Left lobe of liver (tissue), 2 donors: ENCODE measurements around the gene GDPD5. TPM values are rescaled to one million over a fixed set of nuclear protein-coding genes. Genes with fewer than 3 reads are reported as not detected.

ENCODE experiments used
- ATAC-seq: fragments of 200-7000 bp; cut with Tn5 transposase; one replicate; pipeline ENCODE4 v1.9.1; 2020; ENCODE audit warnings: mild to moderate bottlenecking, moderate library complexity
- DNase-seq: peaks from one replicate; pipeline ENCODE4 v3.0.0-alpha.2; 2020; ENCODE audit warnings: low spot score
- total RNA-seq: library from RNA; stranded (reverse); gene quantifications from one replicate; pipeline ENCODE4 v1.2.1, GENCODE V29; 2021
- donor health status: DM: no; HTN: no; CAD: no; lungs with moderate emphysema.
- donor health status: DM: no; HTN: yes; CAD: no.

The GDPD5 gene
- total RNA-seq, 1 donor from 2014 or later = 9.1 TPM

DNA sequence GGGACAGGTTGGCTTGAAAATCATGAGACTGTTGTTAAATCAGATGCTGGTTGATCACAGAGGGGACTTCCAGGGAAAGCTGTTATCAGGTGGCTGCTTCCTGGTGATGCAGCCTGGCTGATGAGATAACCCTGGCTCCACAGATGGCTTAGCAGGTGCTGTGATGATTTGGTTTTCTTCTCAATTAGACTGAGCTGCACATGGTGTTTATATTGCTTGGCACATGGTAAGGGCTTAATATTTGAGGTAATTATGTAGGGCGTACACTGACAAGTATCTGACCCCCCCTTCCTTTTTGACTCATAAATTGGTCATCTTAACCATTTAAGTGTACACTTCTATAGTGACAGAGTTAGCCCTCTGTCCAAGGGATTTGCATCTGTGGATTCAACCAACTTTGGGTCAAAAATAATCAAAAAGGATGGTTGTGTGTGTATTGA lies 119.4 kb downstream of the GDPD5 start:
- DNase-seq (no peak), ATAC-seq (no peak)

DNA sequence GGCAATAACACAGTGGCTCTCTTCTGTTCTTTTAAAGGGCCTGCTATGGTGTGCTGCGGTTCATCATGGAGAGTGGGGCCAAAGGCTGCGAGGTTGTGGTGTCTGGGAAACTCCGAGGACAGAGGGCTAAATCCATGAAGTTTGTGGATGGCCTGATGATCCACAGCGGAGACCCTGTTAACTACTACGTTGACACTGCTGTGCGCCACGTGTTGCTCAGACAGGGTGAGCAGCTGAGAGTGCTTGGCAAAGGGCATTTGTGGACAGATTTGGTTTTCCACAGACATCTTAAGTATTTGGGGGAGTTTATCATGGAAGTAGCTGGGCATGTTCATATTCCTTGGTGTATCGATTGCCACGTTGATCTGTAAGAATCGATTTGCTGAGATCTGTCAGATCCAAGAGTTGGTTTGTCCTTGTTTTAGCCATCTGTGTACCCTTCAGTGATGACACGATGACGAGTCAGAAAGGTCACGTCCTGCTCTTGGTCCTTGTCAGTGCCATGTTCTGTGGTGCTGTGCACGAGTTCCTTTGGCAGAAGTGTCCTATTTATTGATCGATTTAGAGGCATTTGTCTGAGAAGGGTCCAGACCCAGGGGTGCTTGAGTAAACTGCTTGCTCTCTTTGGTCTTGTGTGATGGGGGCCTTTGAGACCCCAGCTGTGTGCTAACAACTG lies 121.6 kb downstream of the GDPD5 start:
- no peak for ATAC-seq
- no peak for DNase-seq

DNA sequence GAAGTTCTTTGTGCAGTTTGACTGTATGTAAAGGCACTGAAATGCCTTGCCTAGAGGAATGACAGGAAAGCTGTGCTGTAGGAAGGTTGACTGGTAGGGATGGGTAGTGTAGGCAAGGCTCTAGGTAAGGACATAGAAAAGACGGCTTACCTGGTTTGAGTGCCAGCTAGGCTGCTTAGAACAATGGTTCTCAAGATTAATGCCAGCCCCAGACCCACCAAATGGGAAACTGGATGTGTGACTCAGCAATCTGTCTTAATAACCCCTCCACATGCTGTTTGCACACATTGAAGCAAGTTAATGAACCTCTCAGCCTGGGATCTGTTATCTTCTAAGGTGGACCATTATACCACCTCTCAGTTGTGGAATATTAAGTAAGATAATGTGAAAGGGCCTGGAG lies 122.7 kb downstream of the GDPD5 start:
- DNase-seq (no peak), ATAC-seq (no peak)

DNA sequence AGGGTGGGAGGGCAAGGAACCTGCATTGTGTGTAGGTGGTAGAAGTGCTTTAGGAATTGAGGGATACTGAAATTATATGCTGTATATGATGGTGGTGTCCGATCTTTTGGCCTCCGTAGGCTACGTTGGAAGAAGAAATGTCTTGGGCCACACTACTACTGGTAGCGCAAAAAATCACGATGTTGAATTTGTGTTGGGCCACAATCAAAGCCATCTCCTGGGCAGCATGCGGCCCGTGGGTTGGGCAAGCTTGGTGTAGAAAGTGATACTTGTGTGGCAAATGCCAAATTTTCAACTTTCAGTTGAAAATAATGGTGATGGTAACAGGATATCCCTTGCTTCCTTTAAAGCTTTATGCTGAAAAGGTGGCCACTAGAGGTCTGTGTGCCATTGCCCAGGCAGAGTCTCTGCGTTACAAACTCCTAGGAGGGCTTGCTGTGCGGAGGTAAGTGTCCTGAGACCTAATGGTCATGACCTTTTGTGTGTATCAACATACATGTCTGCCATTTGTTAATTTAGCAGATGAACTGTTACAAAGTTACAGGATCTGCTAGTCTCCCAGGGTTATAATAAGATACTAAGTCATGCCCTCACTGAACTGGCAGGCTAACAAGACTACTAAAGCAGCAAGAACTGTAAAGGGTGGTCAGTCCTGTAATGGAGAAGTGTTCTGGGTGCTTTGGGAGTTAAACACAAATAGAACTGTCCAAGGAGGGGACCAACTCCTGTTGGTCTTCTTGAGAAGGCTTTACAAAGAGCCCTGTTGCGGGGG lies 123.6 kb downstream of the GDPD5 start:
- DNase-seq (no peak), ATAC-seq (no peak)

DNA sequence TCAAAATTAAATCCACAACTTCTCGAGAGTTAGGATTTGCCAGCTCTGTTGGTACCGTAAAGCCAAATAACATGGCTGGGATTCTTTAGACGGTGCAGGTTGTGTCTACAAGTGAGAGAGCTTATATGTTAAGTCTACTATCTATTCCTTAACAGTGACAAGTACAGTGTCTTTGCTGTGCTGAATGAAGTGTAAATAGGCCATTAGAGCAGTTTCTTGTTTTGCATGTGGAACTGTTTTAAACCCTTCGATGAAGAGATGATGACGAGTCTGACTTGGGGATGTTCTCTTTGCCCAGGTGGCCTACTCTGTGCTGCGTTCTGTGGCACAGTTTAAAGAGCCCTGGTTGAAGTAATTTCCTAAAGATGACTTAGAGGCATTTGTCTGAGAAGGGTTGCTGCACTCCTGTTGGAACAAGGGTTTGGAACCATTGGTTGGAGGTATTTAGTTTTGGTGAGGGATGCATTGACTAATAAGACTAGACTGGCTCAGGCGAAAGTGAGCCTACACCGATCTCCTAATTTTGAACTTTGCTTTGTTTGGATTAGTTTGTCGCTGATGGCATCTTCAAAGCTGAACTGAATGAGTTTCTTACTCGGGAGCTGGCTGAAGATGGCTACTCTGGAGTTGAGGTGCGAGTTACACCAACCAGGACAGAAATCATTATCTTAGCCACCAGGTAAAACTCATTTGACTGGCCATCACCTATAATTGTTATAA lies 125.4 kb downstream of the GDPD5 start:
- no peak for DNase-seq
- ATAC-seq = peak; percentile 10

DNA sequence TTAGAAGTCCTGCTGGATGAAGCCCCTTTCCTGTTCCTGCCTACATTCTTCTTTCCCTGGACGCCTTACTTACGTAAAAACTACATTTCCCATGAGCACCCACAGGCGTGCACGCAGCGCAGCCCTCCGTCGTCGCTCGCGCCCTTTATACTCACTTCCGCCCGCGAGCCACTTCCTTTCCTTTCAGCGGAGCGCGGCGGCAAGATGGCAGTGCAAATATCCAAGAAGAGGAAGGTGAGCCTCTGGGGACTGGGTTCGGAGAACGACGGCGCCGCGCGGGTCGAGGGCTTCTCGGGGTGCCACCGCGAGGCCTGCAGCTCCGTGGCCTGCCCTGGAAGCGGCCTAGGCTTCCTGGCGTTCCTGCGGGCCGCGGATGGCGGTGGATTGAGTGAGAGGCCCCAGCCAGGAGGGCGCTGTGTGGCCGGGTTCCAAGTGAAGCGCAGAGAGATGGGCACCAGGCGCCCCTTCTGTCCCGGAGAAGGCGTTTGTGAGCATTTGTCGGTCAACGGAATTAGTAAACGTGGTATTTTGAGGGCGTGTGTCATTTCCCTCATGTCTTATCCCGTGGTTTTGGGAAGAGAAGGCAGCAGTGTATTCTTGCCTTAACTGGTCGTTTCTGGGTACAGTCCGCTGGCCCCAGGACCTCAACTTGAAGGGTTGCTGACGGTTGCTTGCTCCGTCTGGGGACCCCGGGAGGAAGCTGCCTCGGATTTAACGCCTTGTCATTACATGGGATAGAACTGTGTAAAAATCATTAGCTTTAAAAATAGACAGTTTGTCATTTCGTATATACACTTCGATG lies 126.2 kb downstream of the GDPD5 start, which contains the start of gene RPS3:
Gene RPS3, plus strand, starts transcription at position 175 of the 802 bp plus-strand sequence. Its CDS starts 30 bp downstream, at position 205.
- DNase-seq (peak; percentile 92), ATAC-seq (peak; percentile 98)

GRCh38 chr11:75398906-75399305 lies 126.8 kb downstream of the GDPD5 start:
- DNase-seq (no peak), ATAC-seq (no peak)

- ATAC-seq (no peak), DNase-seq (no peak)
Observed at GRCh38 chr11:75394085-75394840, 131.5 kb downstream of the GDPD5 start.

DNA sequence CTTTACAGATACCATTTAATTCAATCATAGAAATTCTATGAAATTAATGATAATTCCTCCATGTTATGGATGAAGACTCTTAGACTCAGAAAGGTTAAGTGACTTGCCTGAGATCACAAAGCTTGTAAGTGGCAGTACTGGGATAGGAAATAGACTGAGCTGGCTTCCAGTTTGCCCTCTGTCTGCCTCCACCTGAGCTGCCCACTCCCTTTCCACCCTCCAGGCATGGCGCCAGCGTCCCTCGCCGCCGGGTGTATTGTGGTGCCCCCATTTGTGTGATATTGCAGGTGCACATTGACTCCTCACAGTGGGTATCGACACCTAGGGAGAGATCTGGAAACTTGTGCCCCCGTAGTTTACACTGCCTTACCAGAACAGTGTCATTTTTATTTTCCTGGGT lies 135.8 kb downstream of the GDPD5 start:
- ATAC-seq (no peak), DNase-seq (no peak)

DNA sequence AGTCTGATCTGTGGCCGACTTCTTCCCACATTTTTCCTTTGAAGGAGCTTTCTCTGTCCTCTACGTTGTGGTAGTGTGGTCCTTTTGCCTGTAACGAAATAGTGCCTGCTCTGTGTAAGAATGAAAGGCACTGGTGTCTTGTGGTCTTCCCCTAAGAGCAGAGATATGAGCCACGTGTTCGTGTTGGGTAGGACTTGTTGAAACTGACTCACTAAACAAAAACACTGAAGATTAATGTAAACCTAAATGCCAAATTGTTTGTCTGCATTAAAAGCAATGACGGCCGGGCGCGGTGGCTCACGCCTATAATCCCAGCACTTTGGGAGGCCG lies 136.5 kb downstream of the GDPD5 start:
- no peak for DNase-seq
- no peak for ATAC-seq

DNA sequence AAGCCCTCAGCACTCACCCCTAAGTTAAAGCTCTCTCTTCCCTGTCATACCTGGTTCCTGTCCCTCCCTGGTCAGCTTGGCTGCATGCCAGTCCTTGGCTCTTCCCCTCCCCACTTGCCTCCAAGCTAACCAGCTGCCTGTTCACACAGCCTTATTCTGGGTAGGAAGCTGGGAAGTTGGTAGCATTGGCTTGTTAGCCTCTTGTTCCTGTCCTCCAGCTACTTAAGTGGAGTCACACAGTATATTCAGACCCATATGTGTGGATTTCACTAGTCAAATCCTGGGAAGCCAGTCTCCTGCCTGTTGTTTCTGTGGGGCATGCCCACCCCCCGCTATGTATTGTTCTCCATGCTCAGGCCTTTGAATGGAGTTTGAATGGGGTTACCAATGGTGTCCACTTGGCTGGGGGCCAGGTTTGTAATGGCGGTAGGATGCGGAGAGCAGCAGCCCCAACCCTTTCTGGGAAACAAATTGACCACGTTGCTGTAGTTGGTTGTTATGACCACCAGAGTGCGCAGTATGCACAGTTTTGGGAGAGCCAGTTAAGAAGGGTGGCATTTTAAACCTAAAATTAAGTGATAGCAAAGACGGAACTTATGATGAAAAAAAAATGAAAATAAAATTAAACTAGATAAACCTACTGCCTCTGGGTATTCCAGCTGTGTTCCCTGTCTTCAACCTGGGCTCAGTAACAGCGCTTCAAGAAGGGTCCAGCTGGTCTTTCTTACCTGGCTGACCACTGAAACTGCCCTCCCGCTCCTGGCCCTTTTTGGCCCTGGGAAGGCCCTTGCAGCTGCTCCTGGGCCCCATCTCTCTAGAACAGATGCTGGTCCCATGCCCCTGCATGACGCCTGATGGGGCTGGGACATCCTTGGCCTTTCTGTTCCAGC lies 137.1 kb downstream of the GDPD5 start:
- ATAC-seq (peak; percentile 86), DNase-seq (peak; percentile 64)

DNA sequence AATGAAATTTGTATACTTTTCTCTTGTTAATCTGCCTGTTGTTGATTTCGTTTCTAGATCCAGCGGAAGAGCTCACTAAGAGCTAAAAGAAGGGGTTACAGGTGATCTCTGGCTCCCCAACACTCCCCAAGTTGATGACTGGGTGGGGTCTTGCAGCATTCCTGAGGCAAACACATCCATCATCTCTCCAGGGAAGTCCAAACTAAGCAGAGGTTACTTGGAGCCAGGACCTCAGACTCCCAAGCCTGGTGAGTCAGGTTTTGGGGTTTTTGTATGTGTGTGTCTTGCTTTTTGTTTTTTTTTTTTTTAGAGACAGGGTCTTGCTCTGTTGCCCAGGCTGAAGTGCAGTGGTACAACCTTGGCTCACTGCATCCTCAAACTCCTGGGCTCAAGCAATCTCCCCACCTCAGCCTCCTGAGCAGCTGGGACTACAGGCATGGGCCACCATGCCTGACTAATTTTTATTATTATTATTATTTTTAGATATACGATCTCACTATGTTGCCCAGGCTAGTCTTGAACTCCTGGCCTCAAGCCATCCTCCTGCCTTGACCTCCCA lies 137.9 kb downstream of the GDPD5 start:
- DNase-seq (no peak), ATAC-seq (no peak)

DNA sequence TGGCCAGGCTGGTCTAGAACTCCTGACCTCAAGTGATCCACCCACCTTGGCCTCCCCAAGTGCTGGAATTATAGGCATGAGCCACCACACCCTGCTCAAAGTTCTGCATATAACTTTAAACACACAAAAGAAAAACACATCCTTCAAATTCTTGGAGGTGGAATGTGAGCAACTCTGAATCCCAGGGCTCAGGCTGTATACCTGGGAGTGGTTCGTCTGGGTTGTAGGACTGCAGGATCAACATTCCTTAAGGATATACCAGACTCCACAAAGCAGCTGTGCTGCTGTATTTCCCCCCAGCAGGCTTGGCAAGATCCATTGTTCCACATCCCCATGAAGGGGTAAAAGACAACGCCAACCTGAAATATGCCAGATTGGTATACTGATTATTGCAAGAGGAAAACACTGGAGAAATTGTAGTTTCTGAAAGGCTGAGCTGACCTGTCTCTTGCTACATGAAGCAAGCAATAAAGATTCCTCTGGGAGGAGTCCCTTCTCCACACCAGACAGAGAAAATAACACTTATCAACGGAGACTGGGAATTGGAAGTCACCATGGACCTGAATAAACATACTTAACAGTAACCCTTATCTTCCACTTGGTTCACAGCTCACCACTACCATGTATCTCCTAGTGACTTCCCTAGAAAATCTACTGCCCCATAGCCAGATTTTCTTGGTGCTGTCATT lies 138.7 kb downstream of the GDPD5 start:
- ATAC-seq = no peak
- DNase-seq = no peak

Other genes with a start within 250 kb of the GDPD5 start
- 9.3 TPM for gene ARRB1, start 174.3 kb downstream of the GDPD5 start, total RNA-seq
- 474 TPM for gene RPS3, start 126.4 kb downstream of the GDPD5 start, total RNA-seq
- gene KLHL35, start 92.7 kb downstream of the GDPD5 start, total RNA-seq = not detected
- gene SERPINH1, start 36.3 kb upstream of the GDPD5 start, total RNA-seq = 21.6 TPM
- 0.33 TPM for gene MAP6, start 143.1 kb upstream of the GDPD5 start, total RNA-seq
- 172 TPM for gene MOGAT2, start 191.9 kb upstream of the GDPD5 start, total RNA-seq
- gene DGAT2, start 242.8 kb upstream of the GDPD5 start, total RNA-seq = 172 TPM